Sigmoid colon (tissue), 7 donors: ENCODE data around the gene EHHADH. TPM values are rescaled to one million over a fixed set of nuclear protein-coding genes. Genes with fewer than 3 reads are reported as not detected.

Experiments used
- DNase-seq: peaks from one replicate; pipeline ENCODE4 v3.0.0-alpha.2; 2019
- H3K27ac ChIP-seq, 4 donors: fragments of 200-600 bp; sonication (generic); one replicate each; pipeline ENCODE4 v1.5.1; 2016 to 2019; ENCODE audit warnings: mild to moderate bottlenecking in 1 of 4
- H3K27me3 ChIP-seq, 3 donors: fragments of 200-600 bp; sonication (generic); one replicate each; pipeline ENCODE4 v1.5.1; 2019; ENCODE audit warnings: mild to moderate bottlenecking in 1 of 3
- H3K36me3 ChIP-seq, 4 donors: fragments of 200-600 bp; sonication (generic); one replicate each; pipeline ENCODE4 v1.5.1; 2016 to 2019
- H3K4me1 ChIP-seq, 4 donors: fragments of 200-600 bp; sonication (generic); one replicate each; pipeline ENCODE4 v1.5.1; 2017 to 2019
- H3K4me3 ChIP-seq, 4 donors: fragments of 200-600 bp; sonication (generic); one replicate each; pipeline ENCODE4 v1.5.1; 2017 to 2019; ENCODE audit warnings: mild to moderate bottlenecking in 2 of 4, moderate library complexity in 1 of 4
- H3K9me3 ChIP-seq, 4 donors: fragments of 200-600 bp in 3 of 4; sonication (generic) in 3 of 4; one replicate each; pipeline versions ENCODE4 v1.5.1 to v1.6.1; 2013 to 2019
- CTCF ChIP-seq, 4 experiments: fragments of 450-650 bp in 3 of 4; fragments of 200-600 bp in 1 of 4; IDR thresholded peaks; one replicate each; pipeline ENCODE4 v1.5.1; 2016 to 2019; ENCODE audit warnings: antibody characterized with exemption in 4 of 4, mild to moderate bottlenecking in 3 of 4, moderate library complexity in 2 of 4
- EP300 ChIP-seq, 4 donors: sonication (generic); formaldehyde crosslinking; IDR thresholded peaks; one replicate each; pipeline ENCODE4 v1.6.1; 2017; ENCODE audit warnings: antibody characterized with exemption in 4 of 4
- POLR2A ChIP-seq, 2 donors: fragments of 450-650 bp; IDR thresholded peaks; one replicate each; pipeline ENCODE4 v1.6.1; 2016; ENCODE audit warnings: antibody characterized with exemption in 2 of 2, mild to moderate bottlenecking in 2 of 2, moderate library complexity in 2 of 2
- POLR2AphosphoS5 ChIP-seq, 4 donors: sonication (generic); formaldehyde crosslinking; IDR thresholded peaks; one replicate each; pipeline ENCODE4 v1.6.1; 2017; ENCODE audit warnings: antibody characterized with exemption in 4 of 4
- WGBS, 2 donors: extraction: QIAGEN DNeasy Blood & Tissue Kit; methylation state at CpG; one replicate each; pipeline ENCODE4 v1.1.7; 2013; 5-methylcytosine and 5-hydroxymethylcytosine counted together
- intact Hi-C: fragments of 100-400 bp; cut with DNase I; formaldehyde crosslinking; loops from one replicate; pipeline ENCODE4 v1.15.1; 2023
- polyA plus RNA-seq, 3 donors: library from polyadenylated mRNA; stranded (reverse); fragments of 200-250 nt; gene quantifications; one replicate each; pipeline ENCODE4 v1.2.3, GENCODE V29; 2013
- total RNA-seq, 4 donors: library from RNA; depleted of rRNA; stranded (reverse); fragments of >200 nt; gene quantifications; one replicate each; pipeline ENCODE4 v1.1.0, GENCODE V29; 2016
- donor health status: healthy with polysubstance abuse.
- donor health status: Bipolar disorder and iron deficiency.
- donor health status: healthy.

EHHADH gene
- total and polyA plus RNA-seq, 7 donors: 1.9 to 20.8 (median 7.5) TPM

GRCh38 chr3:185205865-185206264 is 48.0 kb downstream of the EHHADH start:
- no peak overlapping the region for H3K4me3 ChIP-seq
- WGBS, 2 donors: 90 to 91% methylated on average over 7 of the region's 7 CpGs
- H3K27me3 ChIP-seq: no peaks in the 10 kb centered on the region
- H3K9me3 ChIP-seq: no peaks in the 10 kb centered on the region
- peaks cover 0 to 7% (median 0%) of the 10 kb centered on the region in 4 donors for H3K36me3 ChIP-seq
- TF ChIP-seq EP300 (IDR thresholded peaks at IDR 0.05): no peak
- no peak for TF ChIP-seq CTCF (IDR thresholded peaks at IDR 0.05)
- TF ChIP-seq POLR2AphosphoS5 (IDR thresholded peaks at IDR 0.05): no peak
- TF ChIP-seq POLR2A (IDR thresholded peaks at IDR 0.05): no peak
- no peak for DNase-seq
- H3K27ac ChIP-seq: no peak overlapping the region
- intact Hi-C loops: no loop called here
- H3K4me1 ChIP-seq: no peaks in the 10 kb centered on the region

- TF ChIP-seq POLR2AphosphoS5 (IDR thresholded peaks at IDR 0.05) (no peak), EP300 (IDR thresholded peaks at IDR 0.05) (no peak), CTCF (IDR thresholded peaks at IDR 0.05) (no peak), POLR2A (IDR thresholded peaks at IDR 0.05) (no peak)
- intact Hi-C loops: no loop called here
- Histone ChIP-seq H3K27me3 (no peaks in the 10 kb centered on the region), H3K9me3 (no peaks in the 10 kb centered on the region), H3K4me3 (no peak overlapping the region), H3K27ac (no peak overlapping the region), H3K36me3 (peaks cover 0 to 7% (median 0%) of the 10 kb centered on the region in 4 donors), H3K4me1 (no peaks in the 10 kb centered on the region)
- 61 to 82% methylated on average over 2 of the region's 2 CpGs for WGBS, 2 donors
- DNase-seq: no peak
Observed at GRCh38 chr3:185204894-185205293, 49.0 kb downstream of the EHHADH start.

GRCh38 chr3:185200639-185201038 is 53.2 kb downstream of the EHHADH start:
- Histone ChIP-seq H3K36me3 (peaks cover 0 to 7% (median 0%) of the 10 kb centered on the region in 4 donors), H3K27ac (no peak overlapping the region), H3K9me3 (no peaks in the 10 kb centered on the region), H3K27me3 (no peaks in the 10 kb centered on the region), H3K4me3 (no peak overlapping the region), H3K4me1 (no peaks in the 10 kb centered on the region)
- DNase-seq: no peak
- intact Hi-C loops: no loop called here
- 92% methylated on average over 5 of the region's 5 CpGs for WGBS, 2 donors
- no peak for TF ChIP-seq POLR2A (IDR thresholded peaks at IDR 0.05)
- TF ChIP-seq EP300 (IDR thresholded peaks at IDR 0.05): no peak
- TF ChIP-seq CTCF (IDR thresholded peaks at IDR 0.05): no peak
- no peak for TF ChIP-seq POLR2AphosphoS5 (IDR thresholded peaks at IDR 0.05)

- Histone ChIP-seq H3K9me3 (no peaks in the 10 kb centered on the region), H3K4me3 (no peak overlapping the region), H3K4me1 (no peaks in the 10 kb centered on the region), H3K27me3 (no peaks in the 10 kb centered on the region), H3K27ac (no peak overlapping the region), H3K36me3 (peaks cover 0 to 7% (median 0%) of the 10 kb centered on the region in 4 donors)
- DNase-seq: no peak
- intact Hi-C loops: no loop called here
- 91 to 95% methylated on average over 5 of the region's 5 CpGs for WGBS, 2 donors
- no peak for TF ChIP-seq CTCF (IDR thresholded peaks at IDR 0.05)
- no peak for TF ChIP-seq EP300 (IDR thresholded peaks at IDR 0.05)
Observed at GRCh38 chr3:185199671-185200070, 54.2 kb downstream of the EHHADH start.

GRCh38 chr3:185199206-185199605 is 54.6 kb downstream of the EHHADH start:
- no peaks in the 10 kb centered on the region for H3K4me1 ChIP-seq
- H3K4me3 ChIP-seq: no peak overlapping the region
- 94 to 96% methylated on average over 4 of the region's 4 CpGs for WGBS, 2 donors
- no peak overlapping the region for H3K27ac ChIP-seq
- peaks cover 0 to 7% (median 0%) of the 10 kb centered on the region in 4 donors for H3K36me3 ChIP-seq
- no peak for TF ChIP-seq POLR2A (IDR thresholded peaks at IDR 0.05)
- no peak for TF ChIP-seq EP300 (IDR thresholded peaks at IDR 0.05)
- no peak for TF ChIP-seq CTCF (IDR thresholded peaks at IDR 0.05)
- TF ChIP-seq POLR2AphosphoS5 (IDR thresholded peaks at IDR 0.05): no peak
- intact Hi-C loops: no loop called here
- DNase-seq: no peak
- no peaks in the 10 kb centered on the region for H3K9me3 ChIP-seq
- no peaks in the 10 kb centered on the region for H3K27me3 ChIP-seq
